Astrocyte (in vitro differentiated cells and primary cell): ENCODE data around the gene ACIN1. TPM values are rescaled to one million over a fixed set of nuclear protein-coding genes. Genes with fewer than 3 reads are reported as not detected.

Experiments used
- DNase-seq: peaks from one replicate; pipeline ENCODE4 v3.0.0-alpha.2; 2010; ENCODE audit warnings: low read depth
- FAIRE-seq: peaks from 2 replicates; lab custom pipeline; 2011; peaks lifted over from hg19 to GRCh38; lab: Jason Lieb, UNC
- H2AFZ ChIP-seq: 2 replicates; pipeline ENCODE4 v1.6.0; 2012; ENCODE audit warnings: low read depth, low read length, inconsistent platforms
- H3K27ac ChIP-seq: 2 replicates; pipeline ENCODE4 v1.5.1; 2011; ENCODE audit warnings: low read depth, low read length, inconsistent platforms
- H3K27me3 ChIP-seq: 2 replicates; pipeline ENCODE4 v1.6.0; 2011; ENCODE audit warnings: low read length, inconsistent platforms; ENCODE audit not compliant: insufficient read depth
- H3K36me3 ChIP-seq: 2 replicates; pipeline ENCODE4 v1.5.1; 2011; ENCODE audit warnings: low read length, inconsistent platforms; ENCODE audit not compliant: insufficient read depth
- H3K4me1 ChIP-seq: 2 replicates; pipeline ENCODE4 v1.5.1; 2011; ENCODE audit warnings: low read length, inconsistent platforms; ENCODE audit not compliant: insufficient read depth
- H3K4me2 ChIP-seq: 2 replicates; pipeline ENCODE4 v1.6.0; 2012; ENCODE audit warnings: low read length, inconsistent platforms
- H3K4me3 ChIP-seq: 2 replicates; pipeline ENCODE4 v1.5.1; 2011; ENCODE audit warnings: low read depth, mild to moderate bottlenecking, low read length, inconsistent platforms; ENCODE audit not compliant: insufficient read depth
- H3K79me2 ChIP-seq: 2 replicates; pipeline ENCODE4 v1.6.0; 2012; ENCODE audit warnings: mild to moderate bottlenecking, low read length, inconsistent platforms; ENCODE audit not compliant: insufficient read depth
- H3K9ac ChIP-seq: 2 replicates; pipeline ENCODE4 v1.6.0; 2012; ENCODE audit warnings: mild to moderate bottlenecking, low read length, inconsistent platforms
- H3K9me3 ChIP-seq: 2 replicates; pipeline ENCODE4 v1.5.1; 2012; ENCODE audit warnings: low read depth, mild to moderate bottlenecking, low read length, inconsistent platforms; ENCODE audit not compliant: insufficient read depth
- H4K20me1 ChIP-seq: 2 replicates; pipeline ENCODE4 v1.6.0; 2012; ENCODE audit warnings: low read length, inconsistent platforms; ENCODE audit not compliant: insufficient read depth
- H3K27ac Mint-ChIP-seq: one replicate; pipeline ENCODE4 v1.8.0; 2021; ENCODE audit warnings: mild to moderate bottlenecking, mixed read lengths; ENCODE audit not compliant: unreplicated experiment
- H3K27me3 Mint-ChIP-seq: one replicate; pipeline ENCODE4 v1.8.0; 2021; ENCODE audit warnings: low read depth, mixed read lengths; ENCODE audit not compliant: unreplicated experiment
- H3K36me3 Mint-ChIP-seq: one replicate; pipeline ENCODE4 v1.8.0; 2021; ENCODE audit warnings: low read depth, mixed read lengths; ENCODE audit not compliant: unreplicated experiment
- H3K4me1 Mint-ChIP-seq: one replicate; pipeline ENCODE4 v1.8.0; 2021; ENCODE audit warnings: low read depth, mixed read lengths; ENCODE audit not compliant: unreplicated experiment
- H3K4me3 Mint-ChIP-seq: one replicate; pipeline ENCODE4 v1.8.0; 2021; ENCODE audit warnings: mild to moderate bottlenecking, moderate library complexity, mixed read lengths; ENCODE audit not compliant: unreplicated experiment
- H3K9me3 Mint-ChIP-seq: one replicate; pipeline ENCODE4 v1.8.0; 2021; ENCODE audit warnings: mild to moderate bottlenecking, mixed read lengths; ENCODE audit not compliant: unreplicated experiment
- EZH2 ChIP-seq: IDR thresholded peaks from 2 replicates; pipeline ENCODE4 v1.6.1; 2012; ENCODE audit warnings: mild to moderate bottlenecking, low read length, inconsistent platforms; ENCODE audit not compliant: insufficient read depth
- total RNA-seq: library from RNA; stranded (reverse); gene quantifications from 2 replicates; pipeline ENCODE4 v1.2.1, GENCODE V29; 2021
- TF ChIP-seq, protein P1 (sequence below): IDR thresholded peaks from 2 replicates; pipeline ENCODE4 v1.5.1; 2011; ENCODE audit warnings: low read depth, mild to moderate bottlenecking, inconsistent platforms, low read length, moderate library complexity; ENCODE audit not compliant: insufficient read depth

The ACIN1 gene
- total RNA-seq, 1 donor from 2014 or later = 208 TPM

GRCh38 chr14:23089498-23090253 lies 5.3 kb downstream of the ACIN1 start:
- no peak overlapping the region for H3K4me2 ChIP-seq
- H3K9ac ChIP-seq = no peak overlapping the region
- Mint-ChIP-seq H3K27ac (no peak overlapping the region), H3K4me3 (no peak overlapping the region), H3K27me3 (no peaks in the 10 kb centered on the region), H3K4me1 (peaks cover 27% of the 10 kb centered on the region), H3K36me3 (peaks cover 6% of the 10 kb centered on the region), H3K9me3 (no peaks in the 10 kb centered on the region)
- H3K79me2 ChIP-seq = peaks cover 61% of the 10 kb centered on the region
- peaks cover 55% of the 10 kb centered on the region for H3K36me3 ChIP-seq
- no peak overlapping the region for H3K4me3 ChIP-seq
- H3K27ac ChIP-seq = no peak overlapping the region
- FAIRE-seq (no peak), DNase-seq (no peak)
- H3K4me1 ChIP-seq = peaks cover 9% of the 10 kb centered on the region
- TF ChIP-seq, protein P1, sequence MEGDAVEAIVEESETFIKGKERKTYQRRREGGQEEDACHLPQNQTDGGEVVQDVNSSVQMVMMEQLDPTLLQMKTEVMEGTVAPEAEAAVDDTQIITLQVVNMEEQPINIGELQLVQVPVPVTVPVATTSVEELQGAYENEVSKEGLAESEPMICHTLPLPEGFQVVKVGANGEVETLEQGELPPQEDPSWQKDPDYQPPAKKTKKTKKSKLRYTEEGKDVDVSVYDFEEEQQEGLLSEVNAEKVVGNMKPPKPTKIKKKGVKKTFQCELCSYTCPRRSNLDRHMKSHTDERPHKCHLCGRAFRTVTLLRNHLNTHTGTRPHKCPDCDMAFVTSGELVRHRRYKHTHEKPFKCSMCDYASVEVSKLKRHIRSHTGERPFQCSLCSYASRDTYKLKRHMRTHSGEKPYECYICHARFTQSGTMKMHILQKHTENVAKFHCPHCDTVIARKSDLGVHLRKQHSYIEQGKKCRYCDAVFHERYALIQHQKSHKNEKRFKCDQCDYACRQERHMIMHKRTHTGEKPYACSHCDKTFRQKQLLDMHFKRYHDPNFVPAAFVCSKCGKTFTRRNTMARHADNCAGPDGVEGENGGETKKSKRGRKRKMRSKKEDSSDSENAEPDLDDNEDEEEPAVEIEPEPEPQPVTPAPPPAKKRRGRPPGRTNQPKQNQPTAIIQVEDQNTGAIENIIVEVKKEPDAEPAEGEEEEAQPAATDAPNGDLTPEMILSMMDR = no peak
- TF ChIP-seq EZH2 = no peak
- H3K9me3 ChIP-seq = no peaks in the 10 kb centered on the region
- no peaks in the 10 kb centered on the region for H3K27me3 ChIP-seq
- peaks cover 55% of the 10 kb centered on the region for H4K20me1 ChIP-seq
- H2AFZ ChIP-seq = no peak overlapping the region

DNA sequence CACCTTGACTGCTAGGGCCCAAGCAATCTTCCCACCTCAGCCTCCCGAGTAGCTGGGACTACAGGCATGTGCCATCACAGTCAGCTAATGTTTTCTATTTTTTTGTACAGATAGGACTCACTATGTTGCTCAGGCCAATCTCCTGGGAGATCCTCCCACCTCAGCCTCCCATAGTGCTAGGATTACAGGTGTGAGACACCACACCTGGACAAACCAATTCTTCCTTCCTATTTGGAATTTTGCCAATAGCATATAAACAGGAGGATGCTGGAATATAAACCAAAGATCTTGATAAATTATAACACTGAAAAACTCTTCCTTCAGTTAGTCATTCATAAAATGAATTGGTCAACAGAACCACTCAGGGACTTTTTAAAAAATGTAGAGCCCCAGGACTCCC lies 8.4 kb downstream of the ACIN1 start:
- DNase-seq (no peak), FAIRE-seq (no peak)
- Histone ChIP-seq H3K79me2 (peaks cover 39% of the 10 kb centered on the region), H2AFZ (no peak overlapping the region), H3K4me2 (no peak overlapping the region), H3K9ac (no peak overlapping the region), H3K4me3 (no peak overlapping the region), H3K27me3 (no peaks in the 10 kb centered on the region), H3K36me3 (peaks cover 49% of the 10 kb centered on the region), H3K4me1 (no peaks in the 10 kb centered on the region), H3K27ac (no peak overlapping the region), H4K20me1 (peaks cover 26% of the 10 kb centered on the region), H3K9me3 (no peaks in the 10 kb centered on the region)
- Mint-ChIP-seq H3K4me1 (peaks cover 10% of the 10 kb centered on the region), H3K9me3 (no peaks in the 10 kb centered on the region), H3K27me3 (no peaks in the 10 kb centered on the region), H3K4me3 (no peak overlapping the region), H3K27ac (no peak overlapping the region), H3K36me3 (peaks cover 6% of the 10 kb centered on the region)
- TF ChIP-seq, protein P1 = no peak
- no peak for TF ChIP-seq EZH2

- H3K9me3 Mint-ChIP-seq = no peaks in the 10 kb centered on the region
- Histone ChIP-seq H3K4me2 (no peak overlapping the region), H3K79me2 (peaks cover 28% of the 10 kb centered on the region), H3K27me3 (no peaks in the 10 kb centered on the region), H4K20me1 (peaks cover 19% of the 10 kb centered on the region), H3K27ac (no peak overlapping the region), H3K36me3 (peaks cover 56% of the 10 kb centered on the region), H2AFZ (no peak overlapping the region), H3K4me1 (peaks cover 1% of the 10 kb centered on the region), H3K4me3 (no peak overlapping the region), H3K9me3 (no peaks in the 10 kb centered on the region), H3K9ac (no peak overlapping the region)
- FAIRE-seq (no peak), DNase-seq (no peak)
- peaks cover 8% of the 10 kb centered on the region for H3K36me3 Mint-ChIP-seq
- H3K4me1 Mint-ChIP-seq = peaks cover 11% of the 10 kb centered on the region
- H3K27me3 Mint-ChIP-seq = no peaks in the 10 kb centered on the region
- no peak overlapping the region for H3K27ac Mint-ChIP-seq
- no peak for TF ChIP-seq EZH2
- TF ChIP-seq, protein P1 = no peak
- H3K4me3 Mint-ChIP-seq = no peak overlapping the region
Observed at GRCh38 chr14:23085458-23085857, 9.5 kb downstream of the ACIN1 start.
